Thoracic aorta (tissue), 2 donors: ENCODE data around the gene PCNX2. TPM values are rescaled to one million over a fixed set of nuclear protein-coding genes. Genes with fewer than 3 reads are reported as not detected.
"Not testable (repeated sequence)": the region's sequence is repeated elsewhere in the genome, so short reads cannot be mapped to it uniquely, and the experiment has no call there.

ENCODE experiments used
- ATAC-seq: fragments of 150-250 bp; one replicate; pipeline ENCODE4 v1.8.0; 2017; ENCODE audit warnings: low read depth; ENCODE audit not compliant: insufficient number of reproducible peaks, low FRiP score
- DNase-seq: peaks from one replicate; pipeline ENCODE4 v3.0.0-alpha.2; 2020; ENCODE audit warnings: low spot score
- H3K27ac ChIP-seq, 2 donors: fragments of 200-600 bp; sonication (generic); 1 replicate in 1 of 2; 2 replicates in 1 of 2; pipeline ENCODE4 v1.5.1; 2016; ENCODE audit warnings: mild to moderate bottlenecking in 2 of 2, moderate library complexity in 2 of 2
- H3K27me3 ChIP-seq: fragments of 200-600 bp; sonication (generic); replicated peaks from 2 replicates; pipeline ENCODE4 v1.6.0; 2016; ENCODE audit warnings: mild to moderate bottlenecking; ENCODE audit not compliant: insufficient read depth
- H3K36me3 ChIP-seq: fragments of 200-600 bp; sonication (generic); one replicate; pipeline ENCODE4 v1.5.1; 2016
- H3K4me1 ChIP-seq, 2 donors: fragments of 200-600 bp; sonication (generic); 1 replicate in 1 of 2; 2 replicates in 1 of 2; pipeline versions ENCODE4 v1.5.1 to v1.6.0; 2016; ENCODE audit warnings: low read depth in 2 of 2, mild to moderate bottlenecking in 1 of 2; ENCODE audit not compliant: control insufficient read depth in 1 of 2
- H3K4me3 ChIP-seq: fragments of 200-600 bp; sonication (generic); 2 replicates; pipeline ENCODE4 v1.5.1; 2016; ENCODE audit warnings: mild to moderate bottlenecking
- H3K9me3 ChIP-seq: fragments of 200-600 bp; sonication (generic); 2 replicates; pipeline ENCODE4 v1.5.1; 2016
- total RNA-seq, 2 donors: library from RNA; depleted of rRNA; stranded (reverse); fragments of >200 nt; gene quantifications; one replicate each; pipeline versions ENCODE4 v1.1.0 to v1.2.3, GENCODE V29; 2016
- TF ChIP-seq, protein P1 (sequence below): fragments of 200-600 bp; sonication (generic); IDR thresholded peaks from one replicate; pipeline ENCODE4 v1.5.1; 2019; ENCODE audit warnings: antibody characterized with exemption

PCNX2 gene
- total RNA-seq, 2 donors from 2014 or later = 13.6 to 14.8 TPM

DNA sequence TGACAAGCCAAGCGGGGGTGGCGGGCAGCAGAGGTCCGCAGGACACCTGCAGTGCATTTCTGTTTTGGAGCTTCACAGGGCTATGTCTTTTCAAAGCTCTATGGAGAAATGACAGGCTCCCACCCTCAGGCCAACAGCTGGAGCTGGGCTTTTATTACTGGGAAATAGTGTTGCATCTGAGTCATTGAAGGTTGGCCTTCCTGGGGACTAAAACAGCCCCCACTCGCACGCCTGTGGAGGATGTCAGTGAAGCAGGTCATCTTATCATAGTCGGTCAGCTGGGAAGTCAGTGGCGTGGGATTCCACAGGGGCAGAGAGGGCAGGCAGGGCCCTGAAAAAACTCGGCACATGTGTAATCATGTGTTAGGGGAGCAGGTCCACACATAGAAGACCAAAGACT lies 289.8 kb downstream of the PCNX2 start:
- DNase-seq (no peak), ATAC-seq (no peak)
- TF ChIP-seq, protein P1, sequence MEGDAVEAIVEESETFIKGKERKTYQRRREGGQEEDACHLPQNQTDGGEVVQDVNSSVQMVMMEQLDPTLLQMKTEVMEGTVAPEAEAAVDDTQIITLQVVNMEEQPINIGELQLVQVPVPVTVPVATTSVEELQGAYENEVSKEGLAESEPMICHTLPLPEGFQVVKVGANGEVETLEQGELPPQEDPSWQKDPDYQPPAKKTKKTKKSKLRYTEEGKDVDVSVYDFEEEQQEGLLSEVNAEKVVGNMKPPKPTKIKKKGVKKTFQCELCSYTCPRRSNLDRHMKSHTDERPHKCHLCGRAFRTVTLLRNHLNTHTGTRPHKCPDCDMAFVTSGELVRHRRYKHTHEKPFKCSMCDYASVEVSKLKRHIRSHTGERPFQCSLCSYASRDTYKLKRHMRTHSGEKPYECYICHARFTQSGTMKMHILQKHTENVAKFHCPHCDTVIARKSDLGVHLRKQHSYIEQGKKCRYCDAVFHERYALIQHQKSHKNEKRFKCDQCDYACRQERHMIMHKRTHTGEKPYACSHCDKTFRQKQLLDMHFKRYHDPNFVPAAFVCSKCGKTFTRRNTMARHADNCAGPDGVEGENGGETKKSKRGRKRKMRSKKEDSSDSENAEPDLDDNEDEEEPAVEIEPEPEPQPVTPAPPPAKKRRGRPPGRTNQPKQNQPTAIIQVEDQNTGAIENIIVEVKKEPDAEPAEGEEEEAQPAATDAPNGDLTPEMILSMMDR = no peak
- Histone ChIP-seq H3K27ac (no peak overlapping the region), H3K27me3 (no peaks in the 10 kb centered on the region), H3K36me3 (no peaks in the 10 kb centered on the region), H3K4me1 (no peaks in the 10 kb centered on the region), H3K9me3 (no peaks in the 10 kb centered on the region), H3K4me3 (no peak overlapping the region)

DNA sequence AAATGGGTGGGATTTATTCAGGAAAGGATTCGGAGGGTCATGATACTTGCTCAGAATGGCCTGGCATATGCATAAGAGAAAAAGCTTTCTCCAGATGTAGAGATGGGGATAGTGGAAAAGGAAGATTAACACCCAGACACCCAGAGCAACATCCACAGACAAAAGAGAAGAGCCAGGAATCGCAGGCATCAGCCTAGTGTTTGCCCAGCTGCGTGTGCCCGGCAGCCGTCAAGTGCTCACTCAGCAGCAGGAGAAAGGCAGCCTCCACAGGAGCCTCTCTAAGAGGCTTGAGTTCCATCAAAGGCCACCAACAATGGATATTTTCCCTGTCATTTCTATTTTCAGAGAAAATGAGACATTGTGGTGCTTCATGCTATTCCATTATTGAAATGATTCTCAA lies 290.4 kb downstream of the PCNX2 start:
- no peak for DNase-seq
- no peak overlapping the region for H3K27ac ChIP-seq
- H3K9me3 ChIP-seq = no peaks in the 10 kb centered on the region
- no peaks in the 10 kb centered on the region for H3K4me1 ChIP-seq
- no peak for ATAC-seq
- H3K36me3 ChIP-seq = peaks cover 2% of the 10 kb centered on the region
- TF ChIP-seq, protein P1 = no peak
- no peaks in the 10 kb centered on the region for H3K27me3 ChIP-seq
- H3K4me3 ChIP-seq = no peak overlapping the region

GRCh38 chr1:233004451-233004850 lies 291.1 kb downstream of the PCNX2 start:
- no peaks in the 10 kb centered on the region for H3K9me3 ChIP-seq
- no peaks in the 10 kb centered on the region for H3K4me1 ChIP-seq
- no peak for ATAC-seq
- H3K27ac ChIP-seq = no peak overlapping the region
- TF ChIP-seq, protein P1 = no peak
- H3K36me3 ChIP-seq = peaks cover 4% of the 10 kb centered on the region
- H3K4me3 ChIP-seq = no peak overlapping the region
- no peaks in the 10 kb centered on the region for H3K27me3 ChIP-seq
- DNase-seq = no peak

DNA sequence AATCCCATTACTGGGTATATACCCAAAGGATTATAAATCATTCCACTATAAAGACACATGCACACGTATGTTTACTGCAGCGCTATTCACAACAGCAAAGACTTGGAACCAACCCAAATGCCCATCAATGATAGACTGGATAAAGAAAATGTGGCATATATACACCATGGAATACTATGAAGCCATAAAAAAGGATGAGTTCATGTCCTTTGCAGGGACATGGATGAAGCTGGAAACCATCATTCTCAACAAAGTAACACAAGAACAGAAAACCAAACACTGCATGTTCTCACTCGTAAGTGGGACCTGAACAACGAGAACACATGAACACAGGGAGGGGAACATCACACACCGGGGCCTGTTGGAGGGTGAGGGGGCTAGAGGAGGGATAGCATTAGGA lies 291.9 kb downstream of the PCNX2 start:
- not testable (repeated sequence) for H3K9me3 ChIP-seq, H3K27me3 ChIP-seq, H3K27ac ChIP-seq, H3K4me1 ChIP-seq, H3K4me3 ChIP-seq, H3K36me3 ChIP-seq, DNase-seq, ATAC-seq

DNA sequence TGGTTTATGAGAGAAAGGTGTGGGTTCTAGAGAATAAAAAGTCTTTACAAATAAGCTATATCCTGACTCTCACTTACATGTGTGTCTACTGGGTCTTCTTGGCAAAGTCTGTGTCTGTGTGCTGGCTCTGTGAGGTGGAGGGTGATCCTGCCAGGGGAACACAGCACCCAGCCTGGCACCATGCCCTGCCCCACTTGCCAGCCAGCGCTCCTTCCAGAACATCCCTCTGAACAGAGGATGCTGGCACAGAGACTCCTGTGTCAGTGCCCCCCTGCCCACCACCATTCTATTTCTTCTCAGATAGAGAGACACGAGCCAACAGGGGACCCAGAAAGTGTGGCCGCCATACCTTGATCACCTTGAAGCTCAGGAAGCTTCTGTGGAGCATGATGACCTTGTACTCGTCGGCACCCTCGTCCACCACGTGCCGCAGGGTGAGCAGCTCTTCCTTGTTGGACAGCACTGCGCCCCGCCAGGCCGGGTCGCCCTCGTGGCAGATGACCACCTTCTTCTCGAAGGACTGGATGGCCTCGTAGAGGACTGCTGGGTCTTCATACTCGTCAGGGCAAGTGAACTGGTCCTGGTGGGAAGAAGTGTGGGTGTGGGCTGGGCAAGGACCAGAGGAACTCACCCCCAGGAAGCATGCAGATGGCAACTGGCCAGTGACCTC lies 295.4 kb downstream of the PCNX2 start:
- Histone ChIP-seq H3K36me3 (peaks cover 7% of the 10 kb centered on the region), H3K27me3 (no peaks in the 10 kb centered on the region), H3K9me3 (no peaks in the 10 kb centered on the region), H3K27ac (no peak overlapping the region), H3K4me1 (no peaks in the 10 kb centered on the region), H3K4me3 (no peak overlapping the region)
- no peak for DNase-seq
- ATAC-seq = no peak
- TF ChIP-seq, protein P1 = no peak

- TF ChIP-seq, protein P1 = no peak
- no peak for ATAC-seq
- Histone ChIP-seq H3K9me3 (no peaks in the 10 kb centered on the region), H3K27ac (no peak overlapping the region), H3K4me3 (no peak overlapping the region), H3K27me3 (no peaks in the 10 kb centered on the region), H3K4me1 (no peaks in the 10 kb centered on the region), H3K36me3 (peaks cover 10% of the 10 kb centered on the region)
- no peak for DNase-seq
These were observed 296.9 kb downstream of the PCNX2 start for GRCh38 chr1:232998646-232999045.
